Prostate gland (tissue), 2 donors: ENCODE measurements around the gene SF1. TPM values are rescaled to one million over a fixed set of nuclear protein-coding genes. Genes with fewer than 3 reads are reported as not detected.
A peak's percentile ranks its signal among the peaks of the same experiment; 100 is the strongest.

Experiments used
- DNase-seq: peaks from one replicate; pipeline ENCODE4 v3.0.0-alpha.2; 2019; ENCODE audit warnings: low spot score
- H3K27ac ChIP-seq, 2 donors: fragments of 200-600 bp; sonication (generic); 2 replicates each; pipeline ENCODE4 v1.5.1; 2017 to 2019
- H3K27me3 ChIP-seq: fragments of 200-600 bp; sonication (generic); replicated peaks from 2 replicates; pipeline ENCODE4 v1.5.1; 2019; ENCODE audit not compliant: insufficient read depth
- H3K36me3 ChIP-seq, 2 donors: fragments of 200-600 bp; sonication (generic); 1 replicate in 1 of 2; 2 replicates in 1 of 2; pipeline versions ENCODE4 v1.5.1 to v1.8.1; 2017 to 2019
- H3K4me1 ChIP-seq: fragments of 200-600 bp; sonication (generic); replicated peaks from 2 replicates; pipeline ENCODE4 v1.5.1; 2019
- H3K4me3 ChIP-seq, 2 donors: fragments of 200-600 bp; sonication (generic); 2 replicates each; pipeline ENCODE4 v1.5.1; 2017 to 2019
- H3K9me3 ChIP-seq: fragments of 200-600 bp; sonication (generic); 2 replicates; pipeline ENCODE4 v1.5.1; 2017
- CTCF ChIP-seq, 4 experiments: fragments of 200-600 bp in 2 of 4; fragments of 450-650 bp in 2 of 4; sonication (generic) in 2 of 4; IDR thresholded peaks; 1 replicate in 3 of 4; 2 replicates in 1 of 4; pipeline ENCODE4 v1.5.1; 2016 to 2019; ENCODE audit warnings: antibody characterized with exemption in 4 of 4, mild to moderate bottlenecking in 2 of 4, moderate library complexity in 2 of 4
- POLR2A ChIP-seq: fragments of 450-650 bp; IDR thresholded peaks from one replicate; pipeline ENCODE4 v1.6.1; 2016; ENCODE audit warnings: antibody characterized with exemption, mild to moderate bottlenecking
- POLR2AphosphoS5 ChIP-seq: sonication (generic); formaldehyde crosslinking; IDR thresholded peaks from one replicate; pipeline ENCODE4 v1.6.1; 2017; ENCODE audit warnings: antibody characterized with exemption
- WGBS: methylation state at CpG from one replicate; pipeline ENCODE4 v1.1.5; 2018; 5-methylcytosine and 5-hydroxymethylcytosine counted together
- intact Hi-C: fragments of 100-400 bp; cut with DNase I; formaldehyde crosslinking; loops from one replicate; pipeline ENCODE4 v1.14.2; 2022
- total RNA-seq, 2 donors: library from RNA; depleted of rRNA; stranded (reverse); fragments of >200 nt; gene quantifications; one replicate each; pipeline ENCODE4 v1.1.0, GENCODE V29; 2016

The SF1 gene
- total RNA-seq = 100 to 1,000 TPM; 263 to 409 TPM

GRCh38 chr11:64778473-64779298 lies at the start of gene SF1:
TSS of gene SF1 (minus strand) at chr11:64778542. CDS start at chr11:64778392, 150 bp downstream.
- DNase-seq = peak; percentile 100
- TF ChIP-seq POLR2AphosphoS5 = peak; percentile 97
- peak; percentile 90 for TF ChIP-seq POLR2A
- peak in 3 of 4 experiments; percentile 26 to 68 (median 46) for TF ChIP-seq CTCF (IDR thresholded peaks at IDR 0.05)
- WGBS = under 1% methylated on average over 68 of the region's 80 CpGs
- peaks cover 7% of the 10 kb centered on the region for H3K4me1 ChIP-seq
- peak within 1 kb of the TSS; percentile 99 to 100 for H3K4me3 ChIP-seq
- peak within 1 kb of the TSS; percentile 99 to 100 for H3K27ac ChIP-seq
- no peaks in the 10 kb centered on the region for H3K9me3 ChIP-seq
- no peaks in the 10 kb centered on the region for H3K27me3 ChIP-seq
- intact Hi-C loops = loop anchor here (5.0 kb wide), 1 partner anchor 36 kb away; the partner anchor contains the start of gene RASGRP2
- peaks cover 8 to 20% of the 10 kb centered on the region in 2 donors for H3K36me3 ChIP-seq

- intact Hi-C loops = no loop called here
- TF ChIP-seq CTCF (IDR thresholded peaks at IDR 0.05) = no peak
- no peak for TF ChIP-seq POLR2A
- TF ChIP-seq POLR2AphosphoS5 = no peak
- no peaks in the 10 kb centered on the region for H3K36me3 ChIP-seq
These were observed 49.1 kb upstream of the SF1 start for GRCh38 chr11:64827451-64827839.

GRCh38 chr11:64826578-64827450 lies 48.5 kb upstream of the SF1 start:
- Histone ChIP-seq H3K4me1 (no peaks in the 10 kb centered on the region), H3K27me3 (no peaks in the 10 kb centered on the region), H3K9me3 (no peaks in the 10 kb centered on the region), H3K27ac (no peak overlapping the region), H3K36me3 (no peaks in the 10 kb centered on the region), H3K4me3 (no peak overlapping the region)
- TF ChIP-seq POLR2AphosphoS5 (no peak), POLR2A (no peak), CTCF (IDR thresholded peaks at IDR 0.05) (no peak)
- no peak for DNase-seq
- intact Hi-C loops = no loop called here
- WGBS = 93% methylated on average over 52 of the region's 52 CpGs

More at GRCh38 chr11:64827451-64827839, 49.1 kb upstream of the SF1 start:
- H3K27me3 ChIP-seq = no peaks in the 10 kb centered on the region
- H3K4me1 ChIP-seq = no peaks in the 10 kb centered on the region
- no peak overlapping the region for H3K4me3 ChIP-seq
- no peaks in the 10 kb centered on the region for H3K9me3 ChIP-seq
- no peak for DNase-seq
- WGBS = 97% methylated on average over 22 of the region's 22 CpGs
- H3K27ac ChIP-seq = no peak overlapping the region

- TF ChIP-seq POLR2A (no peak), CTCF (IDR thresholded peaks at IDR 0.05) (no peak), POLR2AphosphoS5 (no peak)
- 70% methylated on average over 7 of the region's 7 CpGs for WGBS
- Histone ChIP-seq H3K36me3 (no peaks in the 10 kb centered on the region), H3K9me3 (no peaks in the 10 kb centered on the region), H3K4me1 (no peaks in the 10 kb centered on the region), H3K4me3 (no peak overlapping the region), H3K27me3 (no peaks in the 10 kb centered on the region), H3K27ac (no peak overlapping the region)
- no peak for DNase-seq
- intact Hi-C loops = no loop called here
These were observed 47.7 kb upstream of the SF1 start for GRCh38 chr11:64826062-64826461.
